ENCODE measurements around the gene TEAD4. TPM values are rescaled to one million over a fixed set of nuclear protein-coding genes. Genes with fewer than 3 reads are reported as not detected.

Gene TEAD4
- total and polyA plus RNA-seq, 4 donors = 0.79 to 3.8 (median 2.8) TPM

DNA sequence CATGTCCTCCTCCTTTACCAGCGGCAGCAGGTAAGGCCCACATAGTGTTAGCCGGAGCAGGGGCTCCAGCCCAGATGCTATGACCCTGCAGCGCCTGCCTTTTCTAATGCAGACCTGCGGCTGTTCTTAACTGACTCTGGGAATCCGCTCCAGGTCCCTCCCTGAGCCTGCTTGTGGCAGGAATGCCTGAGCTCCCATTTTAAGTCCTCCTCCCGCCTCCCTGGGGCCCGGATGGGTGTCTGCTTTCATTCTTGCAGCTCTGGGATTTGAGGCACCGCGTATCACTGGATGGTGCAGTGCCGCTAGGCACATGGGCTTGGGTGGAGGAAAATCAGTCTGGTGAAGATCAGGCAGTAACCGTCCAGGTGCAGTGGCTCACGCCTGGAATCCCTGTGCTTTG, 125.5 kb downstream of the TEAD4 start:
- no peaks in the 10 kb centered on the region for H3K36me3 ChIP-seq (ENCODE audit: control insufficient read depth in 4 of 4, insufficient read depth in 3 of 4, low read depth in 1 of 4, low read length in 3 of 4)
- peak overlapping the region; percentile 84 to 91 for H3K9ac ChIP-seq (ENCODE audit: low read depth in 1 of 2, low read length in 2 of 2)
- TF ChIP-seq, protein P1, sequence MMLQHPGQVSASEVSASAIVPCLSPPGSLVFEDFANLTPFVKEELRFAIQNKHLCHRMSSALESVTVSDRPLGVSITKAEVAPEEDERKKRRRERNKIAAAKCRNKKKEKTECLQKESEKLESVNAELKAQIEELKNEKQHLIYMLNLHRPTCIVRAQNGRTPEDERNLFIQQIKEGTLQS (IDR thresholded peaks at IDR 0.05) = no peak
- TF ChIP-seq RXRA (IDR thresholded peaks at IDR 0.05) (no peak), TAF1 (conservative IDR thresholded peaks at IDR 0.05) (no peak), RAD21 (IDR thresholded peaks at IDR 0.05) (no peak), HNF4A (conservative IDR thresholded peaks at IDR 0.05) (no peak), SP1 (IDR thresholded peaks at IDR 0.05) (no peak), YY1 (IDR thresholded peaks at IDR 0.05) (no peak), FOXA2 (IDR thresholded peaks at IDR 0.05) (no peak), FOXA1 (IDR thresholded peaks at IDR 0.05) (no peak), HNF4G (IDR thresholded peaks at IDR 0.05) (no peak), NR2F2 (IDR thresholded peaks at IDR 0.05) (no peak)
- TF ChIP-seq, protein P2, sequence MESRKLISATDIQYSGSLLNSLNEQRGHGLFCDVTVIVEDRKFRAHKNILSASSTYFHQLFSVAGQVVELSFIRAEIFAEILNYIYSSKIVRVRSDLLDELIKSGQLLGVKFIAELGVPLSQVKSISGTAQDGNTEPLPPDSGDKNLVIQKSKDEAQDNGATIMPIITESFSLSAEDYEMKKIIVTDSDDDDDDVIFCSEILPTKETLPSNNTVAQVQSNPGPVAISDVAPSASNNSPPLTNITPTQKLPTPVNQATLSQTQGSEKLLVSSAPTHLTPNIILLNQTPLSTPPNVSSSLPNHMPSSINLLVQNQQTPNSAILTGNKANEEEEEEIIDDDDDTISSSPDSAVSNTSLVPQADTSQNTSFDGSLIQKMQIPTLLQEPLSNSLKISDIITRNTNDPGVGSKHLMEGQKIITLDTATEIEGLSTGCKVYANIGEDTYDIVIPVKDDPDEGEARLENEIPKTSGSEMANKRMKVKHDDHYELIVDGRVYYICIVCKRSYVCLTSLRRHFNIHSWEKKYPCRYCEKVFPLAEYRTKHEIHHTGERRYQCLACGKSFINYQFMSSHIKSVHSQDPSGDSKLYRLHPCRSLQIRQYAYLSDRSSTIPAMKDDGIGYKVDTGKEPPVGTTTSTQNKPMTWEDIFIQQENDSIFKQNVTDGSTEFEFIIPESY (IDR thresholded peaks at IDR 0.05) = no peak
- TF ChIP-seq, protein P3, sequence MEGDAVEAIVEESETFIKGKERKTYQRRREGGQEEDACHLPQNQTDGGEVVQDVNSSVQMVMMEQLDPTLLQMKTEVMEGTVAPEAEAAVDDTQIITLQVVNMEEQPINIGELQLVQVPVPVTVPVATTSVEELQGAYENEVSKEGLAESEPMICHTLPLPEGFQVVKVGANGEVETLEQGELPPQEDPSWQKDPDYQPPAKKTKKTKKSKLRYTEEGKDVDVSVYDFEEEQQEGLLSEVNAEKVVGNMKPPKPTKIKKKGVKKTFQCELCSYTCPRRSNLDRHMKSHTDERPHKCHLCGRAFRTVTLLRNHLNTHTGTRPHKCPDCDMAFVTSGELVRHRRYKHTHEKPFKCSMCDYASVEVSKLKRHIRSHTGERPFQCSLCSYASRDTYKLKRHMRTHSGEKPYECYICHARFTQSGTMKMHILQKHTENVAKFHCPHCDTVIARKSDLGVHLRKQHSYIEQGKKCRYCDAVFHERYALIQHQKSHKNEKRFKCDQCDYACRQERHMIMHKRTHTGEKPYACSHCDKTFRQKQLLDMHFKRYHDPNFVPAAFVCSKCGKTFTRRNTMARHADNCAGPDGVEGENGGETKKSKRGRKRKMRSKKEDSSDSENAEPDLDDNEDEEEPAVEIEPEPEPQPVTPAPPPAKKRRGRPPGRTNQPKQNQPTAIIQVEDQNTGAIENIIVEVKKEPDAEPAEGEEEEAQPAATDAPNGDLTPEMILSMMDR (IDR thresholded peaks at IDR 0.05; ENCODE audit: low read depth, low read length, missing input control) = no peak
- TF ChIP-seq, protein P4, sequence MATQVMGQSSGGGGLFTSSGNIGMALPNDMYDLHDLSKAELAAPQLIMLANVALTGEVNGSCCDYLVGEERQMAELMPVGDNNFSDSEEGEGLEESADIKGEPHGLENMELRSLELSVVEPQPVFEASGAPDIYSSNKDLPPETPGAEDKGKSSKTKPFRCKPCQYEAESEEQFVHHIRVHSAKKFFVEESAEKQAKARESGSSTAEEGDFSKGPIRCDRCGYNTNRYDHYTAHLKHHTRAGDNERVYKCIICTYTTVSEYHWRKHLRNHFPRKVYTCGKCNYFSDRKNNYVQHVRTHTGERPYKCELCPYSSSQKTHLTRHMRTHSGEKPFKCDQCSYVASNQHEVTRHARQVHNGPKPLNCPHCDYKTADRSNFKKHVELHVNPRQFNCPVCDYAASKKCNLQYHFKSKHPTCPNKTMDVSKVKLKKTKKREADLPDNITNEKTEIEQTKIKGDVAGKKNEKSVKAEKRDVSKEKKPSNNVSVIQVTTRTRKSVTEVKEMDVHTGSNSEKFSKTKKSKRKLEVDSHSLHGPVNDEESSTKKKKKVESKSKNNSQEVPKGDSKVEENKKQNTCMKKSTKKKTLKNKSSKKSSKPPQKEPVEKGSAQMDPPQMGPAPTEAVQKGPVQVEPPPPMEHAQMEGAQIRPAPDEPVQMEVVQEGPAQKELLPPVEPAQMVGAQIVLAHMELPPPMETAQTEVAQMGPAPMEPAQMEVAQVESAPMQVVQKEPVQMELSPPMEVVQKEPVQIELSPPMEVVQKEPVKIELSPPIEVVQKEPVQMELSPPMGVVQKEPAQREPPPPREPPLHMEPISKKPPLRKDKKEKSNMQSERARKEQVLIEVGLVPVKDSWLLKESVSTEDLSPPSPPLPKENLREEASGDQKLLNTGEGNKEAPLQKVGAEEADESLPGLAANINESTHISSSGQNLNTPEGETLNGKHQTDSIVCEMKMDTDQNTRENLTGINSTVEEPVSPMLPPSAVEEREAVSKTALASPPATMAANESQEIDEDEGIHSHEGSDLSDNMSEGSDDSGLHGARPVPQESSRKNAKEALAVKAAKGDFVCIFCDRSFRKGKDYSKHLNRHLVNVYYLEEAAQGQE (IDR thresholded peaks at IDR 0.05) = no peak
- H3K27ac ChIP-seq (ENCODE audit: low read depth in 1 of 2, low read length in 2 of 2) = peak overlapping the region; percentile 85 to 97
- H3K4me1 ChIP-seq (ENCODE audit: control insufficient read depth in 4 of 4, insufficient read depth in 4 of 4, low read length in 3 of 4) = peaks cover 13 to 74% (median 61%) of the 10 kb centered on the region in 4 donors
- H3K4me3 ChIP-seq (ENCODE audit: low read depth in 1 of 3, low read length in 3 of 3) = peak overlapping the region; percentile 37 to 53 (median 50)
- WGBS = 41% methylated on average over 12 of the region's 12 CpGs
- no peaks in the 10 kb centered on the region for H3K9me3 ChIP-seq (ENCODE audit: control insufficient read depth in 4 of 4, low read length in 3 of 4)
- DNase-seq (ENCODE audit: low spot score) = no peak
- no peaks in the 10 kb centered on the region for H3K27me3 ChIP-seq (ENCODE audit: control insufficient read depth in 4 of 4, insufficient read depth in 4 of 4, low read length in 3 of 4)

DNA sequence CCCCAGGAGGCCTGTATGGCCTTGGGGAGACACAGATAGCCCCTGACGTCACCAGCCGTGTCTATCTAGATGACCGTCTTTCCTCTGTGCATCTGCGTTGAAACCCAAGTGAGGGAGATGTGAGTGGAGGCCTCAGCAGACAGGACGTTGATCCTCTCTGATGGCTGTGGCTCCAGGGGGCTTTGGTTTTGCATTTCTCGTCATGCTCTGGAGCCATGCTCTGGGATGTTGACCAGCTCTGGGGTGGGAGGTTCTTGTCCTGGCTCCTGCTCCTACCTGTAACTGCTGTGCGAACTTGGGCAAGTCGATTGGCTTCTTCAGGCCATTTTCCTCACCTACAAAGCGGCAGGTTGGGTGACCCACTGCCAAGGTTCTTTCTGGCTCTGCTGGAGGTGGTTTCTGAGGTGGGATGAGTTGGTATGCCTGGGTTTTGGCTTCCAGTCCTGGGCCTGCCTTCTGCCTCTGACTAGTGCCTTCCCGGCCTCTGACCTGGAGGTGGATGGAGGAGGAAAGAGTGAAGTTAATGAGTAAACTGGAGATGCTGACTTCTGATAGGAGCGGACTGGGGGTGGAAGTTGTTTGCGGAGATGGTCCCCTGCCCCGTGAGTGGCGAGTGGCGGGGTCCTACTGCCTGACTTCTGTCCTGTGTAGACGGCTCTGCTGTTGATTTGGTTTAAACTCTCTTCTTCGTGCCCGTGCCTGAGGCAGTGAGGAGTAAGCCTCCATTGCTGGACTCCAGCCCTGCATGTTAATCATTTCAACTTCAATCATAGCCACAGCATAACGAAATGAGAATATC, 126.3 kb downstream of the TEAD4 start:
- WGBS = 31% methylated on average over 19 of the region's 19 CpGs
- Histone ChIP-seq H3K36me3 (ENCODE audit: control insufficient read depth in 4 of 4, insufficient read depth in 3 of 4, low read depth in 1 of 4, low read length in 3 of 4) (peaks cover 0 to 2% (median 0%) of the 10 kb centered on the region in 4 donors), H3K4me1 (ENCODE audit: control insufficient read depth in 4 of 4, insufficient read depth in 4 of 4, low read length in 3 of 4) (peaks cover 15 to 79% (median 65%) of the 10 kb centered on the region in 4 donors), H3K27me3 (ENCODE audit: control insufficient read depth in 4 of 4, insufficient read depth in 4 of 4, low read length in 3 of 4) (no peaks in the 10 kb centered on the region), H3K27ac (ENCODE audit: low read depth in 1 of 2, low read length in 2 of 2) (peak overlapping the region; percentile 85 to 97), H3K4me3 (ENCODE audit: low read depth in 1 of 3, low read length in 3 of 3) (peak overlapping the region; percentile 50 to 60 (median 53)), H3K9me3 (ENCODE audit: control insufficient read depth in 4 of 4, low read length in 3 of 4) (no peaks in the 10 kb centered on the region), H3K9ac (ENCODE audit: low read depth in 1 of 2, low read length in 2 of 2) (peak overlapping the region; percentile 84 to 91)
- DNase-seq (ENCODE audit: low spot score) = peak; percentile 59
- TF ChIP-seq SP1 (IDR thresholded peaks at IDR 0.05) (peak; percentile 93), TAF1 (conservative IDR thresholded peaks at IDR 0.05) (peak; percentile 85), EGR1 (IDR thresholded peaks at IDR 0.05; ENCODE audit: low read depth in 2 of 2) (no peak), JUND (IDR thresholded peaks at IDR 0.05) (peak in 1 of 2 donors; percentile 40), YY1 (IDR thresholded peaks at IDR 0.05) (peak; percentile 76), NR2F2 (IDR thresholded peaks at IDR 0.05) (peak; percentile 41), HNF4A (conservative IDR thresholded peaks at IDR 0.05) (peak; percentile 66 to 79), GABPA (IDR thresholded peaks at IDR 0.05 in 1 of 2, conservative IDR thresholded peaks at IDR 0.05 in 1 of 2) (peak in 1 of 2 donors; percentile 49)
- TF ChIP-seq, protein P1 (IDR thresholded peaks at IDR 0.05) = peak; percentile 38
- TF ChIP-seq, protein P2 (IDR thresholded peaks at IDR 0.05) = peak; percentile 28

Data from liver (tissue), 9 donors.